HUES6 (cell line): ENCODE data around the gene ACTN1.

ENCODE experiments used
- H3K27ac ChIP-seq: 2 replicates; pipeline ENCODE4 v1.7.0; 2013; ENCODE audit warnings: low read depth, mild to moderate bottlenecking, low read length, inconsistent platforms
- H3K27me3 ChIP-seq: 2 replicates; pipeline ENCODE4 v1.6.1; 2013; ENCODE audit warnings: low read length; ENCODE audit not compliant: control insufficient read depth, insufficient read depth
- H3K36me3 ChIP-seq: 2 replicates; pipeline ENCODE4 v1.6.1; 2013; ENCODE audit warnings: low read length; ENCODE audit not compliant: control insufficient read depth, insufficient read depth
- H3K4me1 ChIP-seq: 2 replicates; pipeline ENCODE4 v1.6.1; 2013; ENCODE audit warnings: low read length; ENCODE audit not compliant: control insufficient read depth, insufficient read depth
- H3K4me3 ChIP-seq: 2 replicates; pipeline ENCODE4 v1.5.1; 2013; ENCODE audit warnings: low read depth, low read length
- H3K9ac ChIP-seq: one replicate; pipeline ENCODE4 v1.6.1; 2013; ENCODE audit warnings: mild to moderate bottlenecking, low read length
- H3K9me3 ChIP-seq: 2 replicates; pipeline ENCODE4 v1.6.1; 2013; ENCODE audit warnings: low read depth, low read length; ENCODE audit not compliant: control insufficient read depth, insufficient read depth

The ACTN1 gene

GRCh38 chr14:68940614-68941185 is 38.4 kb downstream of the ACTN1 start:
- no peak overlapping the region for H3K9ac ChIP-seq
- H3K4me1 ChIP-seq = peaks cover 86% of the 10 kb centered on the region
- no peak overlapping the region for H3K4me3 ChIP-seq
- no peaks in the 10 kb centered on the region for H3K9me3 ChIP-seq
- H3K36me3 ChIP-seq = 0 out of 2 replicates have a peak, but pooled peaks cover 3% of the 10 kb centered on the region
- H3K27ac ChIP-seq = peak overlapping the region; percentile 60; the same call in 1 of the 2 replicates
- H3K27me3 ChIP-seq = no peaks in the 10 kb centered on the region

- H3K9ac ChIP-seq = no peak overlapping the region
- no peaks in the 10 kb centered on the region for H3K27me3 ChIP-seq
- H3K4me3 ChIP-seq = no peak overlapping the region
- no peaks in the 10 kb centered on the region for H3K9me3 ChIP-seq
- peaks cover 85% of the 10 kb centered on the region for H3K4me1 ChIP-seq
- peak overlapping the region; percentile 60; the same call in 1 of the 2 replicates for H3K27ac ChIP-seq
- H3K36me3 ChIP-seq = no peaks in the 10 kb centered on the region
Measured at GRCh38 chr14:68939893-68940613, 39.0 kb downstream of the ACTN1 start.

GRCh38 chr14:68939181-68939892 is 39.8 kb downstream of the ACTN1 start:
- Histone ChIP-seq H3K36me3 (no peaks in the 10 kb centered on the region), H3K27me3 (no peaks in the 10 kb centered on the region), H3K4me3 (no peak overlapping the region), H3K4me1 (peaks cover 80% of the 10 kb centered on the region), H3K27ac (no peak overlapping the region), H3K9me3 (no peaks in the 10 kb centered on the region), H3K9ac (peak overlapping the region; percentile 20)

- Histone ChIP-seq H3K4me1 (peaks cover 74% of the 10 kb centered on the region), H3K27me3 (no peaks in the 10 kb centered on the region), H3K36me3 (no peaks in the 10 kb centered on the region), H3K9me3 (no peaks in the 10 kb centered on the region), H3K9ac (peak overlapping the region; percentile 20), H3K27ac (no peak overlapping the region; the same call in 1 of the 2 replicates), H3K4me3 (no peak overlapping the region)
Measured at GRCh38 chr14:68938271-68939150, 40.6 kb downstream of the ACTN1 start.

GRCh38 chr14:68937471-68938270 is 41.4 kb downstream of the ACTN1 start:
- no peaks in the 10 kb centered on the region for H3K27me3 ChIP-seq
- no peaks in the 10 kb centered on the region for H3K36me3 ChIP-seq
- no peaks in the 10 kb centered on the region for H3K9me3 ChIP-seq
- peak overlapping the region; percentile 9 for H3K9ac ChIP-seq
- no peak overlapping the region for H3K4me3 ChIP-seq
- no peak overlapping the region; the same call in 1 of the 2 replicates for H3K27ac ChIP-seq
- H3K4me1 ChIP-seq = peaks cover 71% of the 10 kb centered on the region

- Histone ChIP-seq H3K4me1 (peaks cover 66% of the 10 kb centered on the region), H3K9me3 (no peaks in the 10 kb centered on the region), H3K27me3 (no peaks in the 10 kb centered on the region), H3K9ac (no peak overlapping the region), H3K27ac (no peak overlapping the region), H3K4me3 (no peak overlapping the region), H3K36me3 (no peaks in the 10 kb centered on the region)
Measured at GRCh38 chr14:68936980-68937379, 42.1 kb downstream of the ACTN1 start.

GRCh38 chr14:68936476-68936875 is 42.6 kb downstream of the ACTN1 start:
- no peaks in the 10 kb centered on the region for H3K27me3 ChIP-seq
- H3K9me3 ChIP-seq = no peaks in the 10 kb centered on the region
- H3K4me1 ChIP-seq = peaks cover 62% of the 10 kb centered on the region
- H3K36me3 ChIP-seq = no peaks in the 10 kb centered on the region
- no peak overlapping the region for H3K4me3 ChIP-seq
- no peak overlapping the region for H3K9ac ChIP-seq
- H3K27ac ChIP-seq = no peak overlapping the region

- Histone ChIP-seq H3K27me3 (no peaks in the 10 kb centered on the region), H3K4me1 (peaks cover 58% of the 10 kb centered on the region), H3K36me3 (no peaks in the 10 kb centered on the region; the same call in 1 of the 2 replicates), H3K4me3 (no peak overlapping the region), H3K9me3 (no peaks in the 10 kb centered on the region), H3K27ac (no peak overlapping the region), H3K9ac (no peak overlapping the region)
Measured at GRCh38 chr14:68935761-68936214, 43.3 kb downstream of the ACTN1 start.

- no peak overlapping the region for H3K4me3 ChIP-seq
- no peaks in the 10 kb centered on the region for H3K27me3 ChIP-seq
- peaks cover 47% of the 10 kb centered on the region for H3K4me1 ChIP-seq
- no peaks in the 10 kb centered on the region for H3K9me3 ChIP-seq
- H3K9ac ChIP-seq = no peak overlapping the region
- H3K27ac ChIP-seq = no peak overlapping the region
- peaks cover 3% of the 10 kb centered on the region; the same call in 1 of the 2 replicates for H3K36me3 ChIP-seq
Measured at GRCh38 chr14:68934066-68934465, 45.0 kb downstream of the ACTN1 start.

- H3K27me3 ChIP-seq = no peaks in the 10 kb centered on the region
- H3K9ac ChIP-seq = no peak overlapping the region
- peaks cover 46% of the 10 kb centered on the region for H3K4me1 ChIP-seq
- H3K9me3 ChIP-seq = no peaks in the 10 kb centered on the region
- H3K27ac ChIP-seq = no peak overlapping the region
- H3K36me3 ChIP-seq = peaks cover 3% of the 10 kb centered on the region; the same call in 1 of the 2 replicates
- H3K4me3 ChIP-seq = no peak overlapping the region
Measured at GRCh38 chr14:68932686-68933085, 46.4 kb downstream of the ACTN1 start.
